ENCODE measurements around the gene RAD9A.

RAD9A gene

DNA sequence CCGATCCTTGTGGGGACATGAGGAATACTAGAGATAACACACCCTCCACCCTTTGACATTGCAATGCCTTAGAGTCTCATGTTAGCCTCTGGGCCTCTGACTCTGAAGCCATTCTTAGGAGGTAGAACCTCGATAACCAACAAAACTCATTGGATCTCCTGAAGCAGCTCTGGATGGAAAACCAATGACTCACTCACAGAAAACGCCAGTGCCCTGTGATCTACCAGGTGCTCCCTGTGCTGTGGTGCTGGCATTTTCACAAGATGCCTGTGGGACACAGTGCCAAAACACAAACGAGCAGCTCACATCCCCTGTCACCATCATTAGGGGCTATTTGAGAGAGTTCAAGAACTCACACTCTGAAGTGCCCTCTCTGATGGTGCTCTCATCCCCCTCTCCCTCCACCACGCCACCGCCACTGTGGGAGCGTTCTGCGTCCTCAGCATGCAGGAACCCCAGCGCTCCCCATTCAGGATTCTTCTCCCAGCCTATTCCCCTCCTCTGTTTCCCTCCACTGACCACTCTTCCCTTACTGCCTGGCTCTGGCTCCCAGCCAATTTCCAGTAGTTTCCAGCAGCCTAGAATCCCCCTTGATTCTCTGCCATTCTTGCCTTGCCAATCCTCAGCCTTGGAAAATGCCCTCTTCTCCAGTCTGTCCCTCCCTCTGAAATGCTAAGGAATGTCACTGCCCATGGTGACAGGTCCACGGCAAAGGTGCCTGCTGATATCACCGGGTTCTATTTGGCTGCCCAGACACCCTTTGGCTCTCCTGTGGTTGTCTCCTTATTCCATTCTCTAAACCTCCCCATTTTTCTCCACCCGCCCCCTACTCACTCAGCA, 33.7 kb upstream of the RAD9A start:
- DNase-seq, result peak; percentile 40

DNA sequence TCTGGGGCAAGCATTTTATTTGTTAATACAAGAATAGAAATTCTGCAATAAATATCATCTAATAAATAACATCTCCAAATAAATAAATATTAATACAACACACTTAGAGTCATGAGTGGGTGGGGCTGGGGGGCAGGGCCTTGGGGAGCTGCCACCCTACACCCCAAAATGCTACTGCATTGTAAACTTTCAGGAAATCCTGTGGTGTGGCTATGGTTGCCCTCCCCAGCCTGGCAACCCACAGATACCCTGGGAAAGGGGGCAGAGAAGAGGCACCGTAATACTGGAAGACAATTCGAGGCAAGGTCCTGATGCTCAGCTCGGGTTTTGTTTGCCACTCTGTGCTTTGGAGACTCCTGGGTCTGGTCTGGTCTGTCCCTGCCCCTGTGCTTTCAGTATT, 27.6 kb upstream of the RAD9A start:
- no peak for DNase-seq

DNA sequence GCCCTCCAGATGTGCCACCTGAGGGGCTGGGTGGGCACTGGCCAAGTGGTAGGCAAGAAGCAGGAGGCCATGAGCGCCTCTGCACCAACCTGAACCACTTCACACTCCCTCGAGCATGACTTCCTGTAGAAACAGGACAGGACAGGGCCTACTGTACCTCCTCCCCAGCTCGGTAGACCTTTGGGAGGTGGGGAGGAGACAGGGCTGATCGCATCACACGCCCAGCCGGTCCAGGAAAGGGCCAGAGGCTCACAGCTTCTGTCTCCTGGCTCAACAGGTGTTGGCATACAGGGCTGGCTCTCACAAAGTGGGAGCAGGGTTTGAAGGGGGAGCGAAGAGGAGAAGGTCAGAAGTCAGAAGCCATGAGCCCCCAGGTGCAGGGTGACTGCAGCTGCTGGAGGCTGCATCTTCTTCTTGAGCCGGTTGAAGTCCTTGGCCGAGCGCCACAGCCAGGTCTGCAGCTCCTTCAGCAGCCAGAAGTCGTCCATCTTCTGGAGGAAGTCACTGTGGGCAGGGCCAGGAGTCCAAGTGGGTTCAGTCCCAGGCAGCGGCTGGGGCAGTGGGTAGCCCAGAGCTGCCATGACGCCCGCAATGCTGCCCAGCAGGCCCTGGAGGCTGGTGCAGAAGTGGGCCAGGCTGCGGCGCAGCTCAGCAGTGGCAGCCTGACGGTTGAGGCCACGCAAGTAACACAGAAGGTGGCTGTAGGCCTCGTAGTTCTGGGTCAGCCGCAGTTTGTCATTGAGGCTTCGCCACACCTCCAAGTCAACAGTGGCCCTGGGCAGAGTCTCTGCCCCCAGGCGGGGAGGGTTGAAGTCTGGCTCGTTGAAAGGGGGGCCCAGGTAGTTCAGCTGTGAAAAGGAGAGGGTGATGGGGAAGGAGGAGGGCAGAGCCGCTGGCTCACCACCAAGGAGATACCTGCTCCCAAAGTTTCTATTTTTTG, 26.7 kb upstream of the RAD9A start:
- no peak for DNase-seq

DNA sequence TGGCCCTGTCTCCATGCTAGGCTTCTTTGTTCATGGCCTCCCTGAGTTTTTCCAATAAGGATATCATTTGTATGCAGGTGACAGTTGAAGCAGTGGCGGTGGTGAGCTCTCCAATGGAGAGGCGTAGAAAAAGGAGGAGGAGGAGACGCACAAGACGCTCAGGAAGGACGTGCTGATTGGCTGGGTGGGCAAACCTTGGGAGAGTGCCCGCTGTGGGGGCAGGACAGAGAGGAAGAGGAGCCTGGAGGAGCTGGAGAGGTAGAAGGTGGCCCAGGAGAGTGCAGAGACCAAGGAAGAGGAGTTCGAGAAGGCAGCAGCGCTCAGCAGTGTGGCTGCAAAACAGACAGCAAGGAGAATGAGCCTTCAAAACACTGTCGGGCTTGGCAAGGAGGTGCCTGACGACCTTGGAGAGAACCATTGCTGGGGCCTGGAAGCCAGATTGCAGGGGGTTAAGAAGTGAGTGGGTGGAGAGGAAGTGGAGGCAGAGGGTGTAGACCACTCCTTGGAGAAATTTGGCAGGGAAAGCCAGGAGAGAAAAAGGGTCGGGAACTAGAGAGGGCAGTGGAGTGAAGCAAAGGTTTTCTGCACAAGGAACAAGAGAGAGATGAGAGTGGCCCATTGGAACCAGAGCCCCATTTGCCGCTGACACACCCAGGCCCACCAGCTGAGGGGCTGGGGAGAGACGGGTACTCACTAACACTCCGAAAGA, 25.9 kb upstream of the RAD9A start:
- no peak for DNase-seq

DNA sequence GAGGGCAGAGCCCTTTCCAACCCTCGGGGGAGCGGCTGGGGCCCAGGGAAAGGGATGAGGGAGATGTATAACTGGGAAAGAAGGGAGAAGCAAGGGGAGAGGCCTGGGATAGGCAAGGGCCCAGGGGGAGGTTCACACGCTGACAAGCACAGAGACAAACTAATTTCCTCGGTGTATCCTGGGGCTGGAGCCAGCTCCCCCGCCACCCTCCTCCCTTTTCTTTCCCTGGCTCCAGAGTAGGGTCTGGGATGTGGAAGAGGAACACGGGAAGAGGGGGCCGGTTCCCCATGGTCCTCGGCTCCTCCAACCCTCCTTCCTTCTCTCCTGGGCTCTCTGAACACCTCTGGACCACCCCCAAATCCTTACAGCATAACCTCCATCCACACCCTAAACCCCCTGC, 25.2 kb upstream of the RAD9A start:
- DNase-seq, result no peak

DNA sequence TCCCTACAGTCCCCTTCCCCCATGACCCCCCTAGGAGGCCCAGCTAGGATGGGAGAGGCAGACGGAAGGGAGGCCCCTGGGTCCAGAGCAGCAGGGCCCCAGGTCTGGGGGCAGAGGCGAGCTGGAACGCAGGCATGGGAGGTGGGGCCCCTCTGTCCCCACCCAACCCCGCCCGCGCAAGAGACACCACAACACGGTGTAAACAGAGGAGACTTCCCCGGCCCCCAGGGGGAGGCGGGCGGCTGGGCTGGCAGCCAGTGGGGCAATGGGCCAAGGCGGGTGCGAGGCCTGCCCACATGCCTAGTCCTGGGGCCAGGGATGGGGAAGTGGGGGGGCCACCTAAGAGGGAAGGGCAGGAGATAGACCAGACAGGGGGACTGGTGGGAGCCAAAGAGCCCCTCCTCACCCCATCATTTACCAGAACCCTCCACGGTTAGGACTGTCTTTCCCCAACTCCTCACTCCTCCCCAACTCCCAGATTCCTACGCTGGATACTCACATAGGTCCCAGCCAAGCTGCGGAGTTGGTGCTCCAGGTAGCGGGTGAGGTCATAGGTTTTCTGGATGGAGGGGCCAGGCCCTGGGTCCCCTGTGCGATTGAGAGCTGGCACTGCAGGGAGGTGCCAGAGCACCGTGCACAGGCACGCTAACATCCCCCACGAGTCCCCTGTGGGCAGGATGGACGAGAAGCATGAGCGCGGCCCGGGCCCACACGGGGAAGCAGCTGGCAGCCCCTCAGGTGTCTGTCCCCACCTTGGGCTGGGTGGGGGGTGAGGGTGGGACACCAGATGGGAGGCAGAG, 24.6 kb upstream of the RAD9A start:
- DNase-seq, result no peak

DNA sequence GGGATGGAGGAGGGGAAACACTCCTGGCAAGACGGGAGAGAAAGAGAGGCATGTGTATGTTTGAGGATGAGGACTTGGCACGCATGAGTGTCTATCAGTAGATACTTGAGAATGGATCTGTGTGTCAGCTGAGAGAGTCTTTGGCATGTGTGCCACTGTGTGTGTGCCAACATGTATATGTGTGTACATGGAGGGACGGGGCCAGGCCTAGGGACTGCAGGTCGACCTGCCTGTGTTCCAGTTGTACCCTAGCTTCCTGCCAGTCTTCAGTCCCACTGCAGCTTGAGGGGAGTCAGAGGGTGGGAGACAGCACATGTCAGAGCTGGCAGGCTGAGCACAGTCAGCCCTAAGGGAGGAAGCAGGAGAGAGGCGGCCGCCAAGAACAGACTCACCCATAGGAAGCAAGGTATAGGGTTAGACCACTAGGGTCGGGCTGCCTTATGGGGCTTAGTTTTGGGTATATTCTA, 24.0 kb upstream of the RAD9A start:
- no peak for DNase-seq

DNA sequence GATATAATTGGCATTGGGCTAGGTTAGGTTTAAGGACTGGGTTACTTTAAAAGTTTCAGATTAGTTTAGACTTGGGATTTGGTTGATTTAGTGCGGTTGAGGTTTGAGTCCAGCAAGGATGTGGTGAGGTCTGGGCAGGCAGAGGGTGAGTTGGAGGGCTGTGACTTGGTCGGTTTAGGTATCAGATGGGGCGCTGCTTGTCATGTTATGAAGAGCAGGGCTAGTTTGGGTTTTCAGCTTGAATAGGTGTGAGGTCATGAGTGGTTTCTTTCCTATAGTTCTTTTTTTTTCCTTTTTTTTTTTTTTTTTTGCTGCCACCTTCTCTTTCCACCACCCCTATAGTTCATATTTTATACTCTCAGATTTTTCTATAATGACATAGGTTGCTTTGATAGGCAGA, 23.2 kb upstream of the RAD9A start:
- no peak for DNase-seq

DNA sequence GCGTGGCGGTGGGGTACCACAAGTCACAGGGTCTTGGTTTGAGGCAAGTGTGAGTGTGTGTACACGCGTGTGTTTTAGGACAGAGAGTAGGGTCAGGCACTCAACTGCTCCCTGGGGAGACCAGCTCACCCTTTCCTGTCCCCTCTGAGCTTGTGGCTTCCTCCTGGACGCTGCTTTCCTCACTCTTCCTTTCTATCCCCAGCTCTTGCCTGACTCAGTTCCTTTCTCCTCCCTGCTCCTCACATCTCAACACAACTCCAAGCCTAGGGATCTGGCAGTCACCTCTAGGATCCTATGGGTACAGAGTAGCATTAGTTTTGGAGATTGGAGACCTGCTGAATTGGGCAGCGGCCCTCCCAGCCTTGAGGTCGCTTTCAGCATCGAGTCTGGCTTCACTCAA, 22.5 kb upstream of the RAD9A start:
- peak; percentile 26 for DNase-seq

DNA sequence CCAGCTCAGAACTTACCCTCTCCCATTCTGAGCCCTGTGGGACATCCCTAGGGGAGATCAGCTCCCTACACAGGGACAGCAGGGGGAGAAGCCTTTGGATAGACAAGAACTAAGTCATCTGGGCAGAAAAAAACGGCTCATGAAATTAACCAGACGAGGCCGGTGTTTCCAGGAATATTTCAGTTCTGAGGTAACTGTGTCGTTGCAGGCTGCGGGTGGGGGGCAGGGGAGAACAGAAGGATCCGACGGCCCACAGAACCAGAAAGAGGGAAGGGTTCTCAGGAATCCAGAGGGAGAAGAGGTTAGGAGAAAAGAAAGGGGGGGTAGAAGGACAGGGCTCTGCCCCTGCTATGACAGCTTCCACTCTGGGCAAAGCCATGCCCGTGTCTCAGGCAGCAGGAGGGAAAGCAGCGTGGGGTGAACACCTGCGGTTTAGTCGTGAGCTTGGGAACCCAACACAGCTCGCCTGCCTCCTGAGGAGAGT, 21.9 kb upstream of the RAD9A start:
- peak; percentile 50 for DNase-seq

DNA sequence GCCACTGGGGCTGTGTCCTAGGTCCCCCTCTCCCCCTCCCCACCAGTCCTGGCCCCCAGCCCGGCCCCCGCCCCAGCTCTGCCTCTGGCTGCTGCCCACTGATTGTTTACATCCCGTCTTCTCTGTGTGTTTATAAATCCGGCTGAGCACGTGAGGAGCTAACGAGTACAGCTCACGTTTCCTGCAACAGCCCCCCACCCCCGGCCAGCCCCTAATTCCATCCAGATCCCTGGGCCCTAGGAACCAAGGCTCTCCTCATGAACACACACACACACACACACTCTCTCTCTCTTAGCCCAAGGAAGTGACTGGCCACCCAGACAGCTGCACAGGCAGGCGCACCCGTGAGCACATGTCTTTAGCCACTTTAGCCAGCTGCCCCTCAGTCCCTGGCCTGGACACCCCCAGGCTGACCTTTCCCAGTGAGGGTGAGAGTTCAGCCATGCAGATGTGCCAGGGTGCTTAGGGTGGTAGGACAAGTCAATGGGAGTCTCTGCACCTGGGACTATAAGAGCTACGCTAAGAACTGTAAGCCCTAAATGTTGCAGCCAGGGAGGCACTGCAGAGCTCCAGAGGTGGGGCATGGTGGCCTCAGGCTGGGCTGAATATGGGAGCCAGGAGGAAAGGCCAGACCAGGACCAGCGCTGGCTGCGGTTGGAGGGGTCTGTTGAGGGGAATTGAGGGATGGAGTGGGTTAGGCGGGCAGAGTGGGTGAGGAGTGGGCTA, 21.3 kb upstream of the RAD9A start:
- DNase-seq, result peak; percentile 43

DNA sequence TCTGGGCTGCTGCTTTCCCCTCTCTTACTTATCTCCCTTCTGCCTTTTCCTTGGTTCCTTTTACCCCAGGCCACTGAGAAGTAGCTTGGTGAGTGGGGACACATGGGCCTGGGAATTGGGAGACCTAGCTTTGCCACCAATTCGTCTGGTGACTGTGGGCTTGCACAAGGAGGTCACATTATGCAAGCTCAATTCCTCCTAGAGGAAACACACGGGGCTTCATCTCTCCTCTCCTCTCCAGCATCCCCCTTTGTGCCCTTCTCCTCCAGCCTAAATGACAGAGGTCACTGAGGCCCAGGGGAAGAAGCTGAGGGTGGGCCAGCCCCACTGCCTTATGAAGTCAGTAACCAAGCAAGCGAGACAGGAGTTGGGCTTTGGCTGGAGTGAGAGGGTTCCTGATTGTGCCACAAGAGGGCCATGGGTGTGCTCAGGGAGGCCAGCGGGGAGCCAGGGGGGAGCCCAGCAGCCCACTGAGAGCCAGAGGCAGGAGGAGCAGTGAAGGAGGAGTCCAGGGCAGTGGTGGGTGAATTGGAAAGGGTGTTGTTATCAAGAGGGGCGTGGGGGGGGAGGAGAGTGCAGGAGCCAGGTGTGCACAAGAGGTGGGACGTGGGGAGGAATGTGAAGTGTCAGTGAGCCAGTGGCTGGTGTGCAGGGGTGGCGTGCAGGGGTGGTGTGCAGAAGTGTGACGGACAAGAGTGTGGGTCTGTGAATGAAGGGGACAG, 20.4 kb upstream of the RAD9A start:
- DNase-seq, result peak; percentile 67

DNA sequence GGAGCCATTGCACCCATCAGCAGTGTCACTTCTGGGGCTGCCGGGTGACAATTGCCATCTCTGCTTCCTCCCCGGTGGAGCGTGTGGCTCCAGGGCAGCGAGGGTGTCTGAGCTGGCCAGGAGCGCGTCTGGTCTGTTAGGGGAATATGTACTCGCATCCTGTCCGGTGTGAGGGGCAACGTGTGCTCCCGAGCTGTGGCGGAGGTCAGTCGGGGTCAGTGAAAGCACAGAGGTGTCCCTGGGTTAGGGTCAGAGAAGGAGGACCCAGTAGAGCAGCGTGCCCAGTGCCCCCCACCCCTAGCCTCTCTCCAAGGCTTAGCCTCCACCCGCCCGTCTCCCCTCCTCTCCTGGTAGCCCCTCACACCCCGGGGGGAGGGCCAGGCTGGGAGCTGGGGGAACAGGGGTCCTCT, 19.9 kb upstream of the RAD9A start:
- no peak for DNase-seq

DNA sequence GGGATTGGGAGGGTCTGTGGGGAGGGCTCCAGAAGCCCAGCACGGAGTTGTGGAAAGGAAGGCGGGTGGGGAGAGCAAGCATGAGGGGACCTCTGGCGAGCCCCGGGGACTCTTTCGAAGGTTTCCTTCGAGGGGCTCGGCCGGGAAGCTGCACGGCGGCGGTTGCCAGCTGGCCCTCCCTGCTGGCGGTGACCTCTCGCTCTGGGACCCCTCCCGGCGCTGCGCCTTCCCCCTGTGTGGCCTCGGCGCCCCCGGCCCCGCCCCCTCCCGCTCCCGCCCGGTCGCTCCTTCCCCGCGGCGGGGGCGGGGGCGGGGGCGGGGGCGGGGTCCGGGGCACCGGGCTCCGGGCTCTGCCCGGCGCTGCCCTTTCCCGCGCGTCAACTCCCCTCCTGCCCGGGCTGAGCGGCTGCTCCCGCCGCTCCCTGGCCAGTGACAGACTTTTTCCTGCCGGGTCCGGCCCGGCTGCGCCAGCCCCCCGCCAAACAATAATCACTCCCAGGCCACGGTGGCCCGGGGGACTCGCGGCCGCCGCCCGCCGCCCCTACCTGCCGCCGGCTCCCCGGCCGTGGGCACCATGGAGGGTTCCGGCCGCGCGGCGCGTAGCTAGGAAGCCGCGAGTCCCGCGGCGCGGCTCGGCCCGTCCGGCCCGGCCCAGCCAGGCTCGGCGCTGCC, 19.3 kb upstream of the RAD9A start:
- peak; percentile 20 for DNase-seq

DNA sequence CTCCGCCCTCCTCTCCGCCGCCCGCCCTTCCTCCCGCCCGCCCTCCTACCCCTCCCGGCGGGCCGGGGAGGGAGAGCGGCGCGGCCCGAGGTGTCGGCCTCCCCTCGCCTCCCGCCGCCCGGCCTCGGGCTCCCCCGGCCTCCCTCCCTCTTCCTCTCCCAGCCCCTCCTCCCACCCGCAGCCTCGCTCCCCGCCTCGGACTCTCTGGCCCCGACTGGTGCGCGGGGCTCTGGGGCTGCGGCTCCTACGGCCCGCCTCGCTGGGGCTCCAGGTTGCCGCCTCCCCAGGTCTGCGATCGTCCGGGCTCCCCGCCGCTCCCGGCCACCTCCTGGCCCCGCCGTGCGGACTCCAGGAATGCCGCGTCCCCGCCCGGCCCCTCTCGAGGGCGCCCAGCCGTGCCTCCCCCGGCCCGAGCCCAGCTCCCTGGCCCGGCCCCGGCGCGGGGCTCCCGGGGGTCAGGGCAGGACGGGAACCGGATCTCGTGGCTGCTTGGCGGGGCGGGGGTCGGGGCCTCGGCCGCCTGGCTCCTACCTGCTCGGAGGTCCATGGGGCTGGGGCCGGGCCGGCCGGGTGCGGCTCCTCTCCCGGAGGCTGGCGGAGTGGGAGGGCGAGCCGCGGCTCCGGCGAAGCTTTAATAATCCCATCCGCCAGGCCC, 18.7 kb upstream of the RAD9A start, which contains the start of gene CLCF1:
Gene CLCF1, minus strand, starts transcription at position 606 of the 655 bp plus-strand sequence. Its CDS starts 59 bp downstream, at position 547.
- DNase-seq, result peak; percentile 70

DNA sequence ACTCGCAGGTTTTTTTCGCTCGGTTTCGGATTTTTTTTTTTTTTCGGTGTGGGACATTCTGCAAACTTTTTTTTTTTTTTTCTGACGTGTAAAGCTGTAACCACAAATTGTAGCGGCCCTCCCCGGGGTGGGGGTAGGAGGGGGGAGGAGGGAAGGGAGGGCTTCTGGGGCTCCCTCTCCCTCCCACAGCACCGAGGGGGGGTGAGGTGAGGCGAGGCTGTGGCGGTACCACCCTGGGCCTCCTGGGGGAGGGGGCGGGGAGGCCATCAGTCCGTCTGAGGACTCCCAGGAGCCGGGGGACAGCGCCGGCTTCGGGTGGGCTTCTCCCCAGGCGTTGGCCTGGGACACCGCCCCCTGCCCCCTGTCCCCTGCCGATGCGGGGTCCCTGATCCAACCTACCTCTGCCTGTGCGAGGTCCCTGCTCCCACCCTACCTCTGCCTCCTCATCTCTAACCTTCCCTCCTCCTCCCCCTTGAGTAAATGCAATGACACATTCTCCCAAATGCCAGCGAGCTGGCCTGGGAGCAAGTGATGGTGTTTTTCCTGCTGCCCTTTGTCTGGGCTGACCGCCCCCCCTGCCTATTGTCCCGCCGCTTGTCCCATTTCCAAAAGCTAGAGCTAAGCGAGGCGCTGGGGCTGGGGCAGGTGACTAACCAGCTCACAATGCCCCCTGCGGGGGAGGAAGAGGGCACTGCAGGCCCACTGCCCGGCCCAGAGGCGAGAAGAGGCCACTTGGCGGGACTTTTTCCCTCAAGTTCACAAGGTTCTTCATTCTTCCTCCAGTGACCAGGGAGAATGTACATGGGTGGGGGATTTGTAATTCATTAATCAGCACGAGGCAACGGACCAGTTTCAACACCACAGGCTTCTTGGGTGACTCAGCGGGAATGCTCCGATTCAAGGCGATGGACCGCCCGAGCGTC, 17.9 kb upstream of the RAD9A start:
- DNase-seq, result peak; percentile 98

DNA sequence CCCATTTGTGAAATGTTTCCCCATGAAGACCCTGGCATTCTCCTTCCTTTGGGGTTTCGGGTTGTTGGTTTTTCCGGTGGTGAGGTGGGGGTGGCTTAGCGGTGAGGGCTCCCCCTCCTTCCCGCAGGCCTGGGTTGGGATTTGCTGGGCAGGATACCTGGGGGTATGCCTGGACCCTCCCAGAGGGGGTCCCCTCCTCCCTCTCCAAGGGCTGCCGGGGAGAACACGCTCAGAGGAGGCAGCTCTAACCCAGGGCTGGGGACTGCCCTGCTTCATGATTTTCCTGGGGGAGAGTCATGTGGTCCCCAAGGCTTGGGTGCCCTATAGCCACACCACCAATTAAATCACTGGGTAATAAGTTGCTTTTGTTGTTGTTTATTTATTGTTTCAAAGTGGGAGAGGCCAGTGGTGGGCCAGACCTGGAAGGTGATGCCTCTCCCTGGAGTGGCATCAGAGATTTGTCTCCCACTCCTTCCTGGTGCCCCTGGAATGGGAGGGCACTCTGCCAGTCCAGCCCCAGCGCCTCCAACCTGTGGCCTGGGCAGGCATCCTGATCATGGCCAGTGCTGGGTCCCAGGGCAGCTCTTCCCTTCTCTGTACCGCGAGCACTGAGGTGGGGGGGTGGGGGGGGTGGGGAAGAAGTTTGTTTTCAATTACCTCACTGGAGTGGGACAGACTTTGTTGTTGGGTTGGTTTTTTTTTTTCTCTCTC, 17.1 kb upstream of the RAD9A start:
- peak; percentile 58 for DNase-seq

Data from fibroblast of skin of back (primary cell).